ENCODE measurements around the gene ANO3.

GRCh38 chr11:26510756-26511155 is 178.8 kb downstream of the ANO3 start:
- TF ChIP-seq EZH2 (IDR thresholded peaks at IDR 0.05; ENCODE audit: low read depth, unreplicated experiment) (no peak), CTCF (conservative IDR thresholded peaks at IDR 0.05; ENCODE audit: low read depth in 2 of 2) (no peak), CREB1 (CRISPR knock-in tag; IDR thresholded peaks at IDR 0.05; ENCODE audit: low read depth) (no peak), POLR2AphosphoS5 (IDR thresholded peaks at IDR 0.05; ENCODE audit: low read depth) (no peak), JUNB (IDR thresholded peaks at IDR 0.05; ENCODE audit: unreplicated experiment) (no peak), EZH2phosphoT487 (IDR thresholded peaks at IDR 0.05; ENCODE audit: unreplicated experiment) (no peak)
- TF ChIP-seq, protein P1, sequence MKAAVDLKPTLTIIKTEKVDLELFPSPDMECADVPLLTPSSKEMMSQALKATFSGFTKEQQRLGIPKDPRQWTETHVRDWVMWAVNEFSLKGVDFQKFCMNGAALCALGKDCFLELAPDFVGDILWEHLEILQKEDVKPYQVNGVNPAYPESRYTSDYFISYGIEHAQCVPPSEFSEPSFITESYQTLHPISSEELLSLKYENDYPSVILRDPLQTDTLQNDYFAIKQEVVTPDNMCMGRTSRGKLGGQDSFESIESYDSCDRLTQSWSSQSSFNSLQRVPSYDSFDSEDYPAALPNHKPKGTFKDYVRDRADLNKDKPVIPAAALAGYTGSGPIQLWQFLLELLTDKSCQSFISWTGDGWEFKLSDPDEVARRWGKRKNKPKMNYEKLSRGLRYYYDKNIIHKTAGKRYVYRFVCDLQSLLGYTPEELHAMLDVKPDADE (IDR thresholded peaks at IDR 0.05) = no peak
- TF ChIP-seq, protein P2, sequence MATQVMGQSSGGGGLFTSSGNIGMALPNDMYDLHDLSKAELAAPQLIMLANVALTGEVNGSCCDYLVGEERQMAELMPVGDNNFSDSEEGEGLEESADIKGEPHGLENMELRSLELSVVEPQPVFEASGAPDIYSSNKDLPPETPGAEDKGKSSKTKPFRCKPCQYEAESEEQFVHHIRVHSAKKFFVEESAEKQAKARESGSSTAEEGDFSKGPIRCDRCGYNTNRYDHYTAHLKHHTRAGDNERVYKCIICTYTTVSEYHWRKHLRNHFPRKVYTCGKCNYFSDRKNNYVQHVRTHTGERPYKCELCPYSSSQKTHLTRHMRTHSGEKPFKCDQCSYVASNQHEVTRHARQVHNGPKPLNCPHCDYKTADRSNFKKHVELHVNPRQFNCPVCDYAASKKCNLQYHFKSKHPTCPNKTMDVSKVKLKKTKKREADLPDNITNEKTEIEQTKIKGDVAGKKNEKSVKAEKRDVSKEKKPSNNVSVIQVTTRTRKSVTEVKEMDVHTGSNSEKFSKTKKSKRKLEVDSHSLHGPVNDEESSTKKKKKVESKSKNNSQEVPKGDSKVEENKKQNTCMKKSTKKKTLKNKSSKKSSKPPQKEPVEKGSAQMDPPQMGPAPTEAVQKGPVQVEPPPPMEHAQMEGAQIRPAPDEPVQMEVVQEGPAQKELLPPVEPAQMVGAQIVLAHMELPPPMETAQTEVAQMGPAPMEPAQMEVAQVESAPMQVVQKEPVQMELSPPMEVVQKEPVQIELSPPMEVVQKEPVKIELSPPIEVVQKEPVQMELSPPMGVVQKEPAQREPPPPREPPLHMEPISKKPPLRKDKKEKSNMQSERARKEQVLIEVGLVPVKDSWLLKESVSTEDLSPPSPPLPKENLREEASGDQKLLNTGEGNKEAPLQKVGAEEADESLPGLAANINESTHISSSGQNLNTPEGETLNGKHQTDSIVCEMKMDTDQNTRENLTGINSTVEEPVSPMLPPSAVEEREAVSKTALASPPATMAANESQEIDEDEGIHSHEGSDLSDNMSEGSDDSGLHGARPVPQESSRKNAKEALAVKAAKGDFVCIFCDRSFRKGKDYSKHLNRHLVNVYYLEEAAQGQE (IDR thresholded peaks at IDR 0.05; ENCODE audit: unreplicated experiment) = no peak

Data from GM23338 (cell line).